Tongue (tissue), 2 donors: ENCODE results near the gene IGHMBP2. TPM values are rescaled to one million over a fixed set of nuclear protein-coding genes. Genes with fewer than 3 reads are reported as not detected.
"Not testable (repeated sequence)": the region's sequence is repeated elsewhere in the genome, so short reads cannot be mapped to it uniquely, and the experiment has no call there.

Experiments used
- DNase-seq: peaks from one replicate; pipeline ENCODE4 v3.0.0-alpha.2; 2015
- total RNA-seq: library from RNA; depleted of rRNA; stranded (reverse); fragments of >200 nt; gene quantifications from one replicate; pipeline ENCODE4 v1.2.3, GENCODE V29; 2014

Gene IGHMBP2
- 20.1 TPM for total RNA-seq

DNA sequence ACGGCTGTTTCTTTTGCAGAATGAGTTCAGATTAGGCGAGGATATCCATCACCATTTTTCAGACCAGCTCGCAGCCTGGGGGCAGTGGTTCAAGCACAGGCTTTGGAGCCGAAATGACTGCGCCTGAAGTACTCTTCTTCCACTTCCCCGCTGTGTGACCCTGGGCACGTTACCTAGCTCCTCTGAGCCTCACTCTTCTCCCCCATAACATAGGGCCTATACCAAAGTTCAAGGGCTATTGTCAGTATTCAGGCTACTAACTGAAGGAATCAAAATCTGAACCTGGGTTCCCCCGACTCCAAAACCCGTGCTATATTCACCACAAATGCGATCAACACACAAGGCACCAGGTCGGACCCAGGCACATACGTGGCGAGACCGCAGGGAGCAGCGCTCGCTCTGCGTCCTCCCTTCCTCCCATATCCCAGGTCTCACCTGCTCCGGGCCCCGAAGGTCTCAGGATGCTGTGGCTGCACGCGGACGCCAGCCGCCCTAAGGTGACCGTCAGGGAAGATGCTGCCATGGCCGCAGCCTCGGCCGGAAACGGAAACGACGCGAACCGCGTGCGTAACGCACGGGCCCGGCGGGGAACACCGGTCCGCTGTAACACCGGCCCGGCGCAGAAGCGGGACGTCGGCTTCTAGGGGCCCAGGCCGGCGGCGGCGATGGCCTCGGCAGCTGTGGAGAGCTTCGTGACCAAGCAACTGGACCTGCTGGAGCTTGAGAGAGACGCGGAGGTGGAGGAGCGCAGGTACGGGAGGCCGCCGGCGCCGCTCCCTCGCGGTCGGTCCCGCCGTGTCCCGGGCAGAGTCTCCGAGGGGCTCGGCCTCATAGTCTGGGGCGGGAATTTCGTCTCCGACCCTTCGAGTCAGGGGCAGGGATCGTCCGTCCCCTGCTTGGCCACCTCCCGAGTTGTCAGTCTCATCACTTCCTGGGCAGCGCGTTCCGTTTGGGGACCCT lies at the start of gene IGHMBP2, which contains the start of gene MRPL21:
Gene IGHMBP2, plus strand, starts transcription at position 604 of the 960 bp plus-strand sequence. Its CDS starts 62 bp downstream, at position 666.
Gene MRPL21, minus strand, starts transcription at position 545 of the 960 bp plus-strand sequence. Its CDS starts 22 bp downstream, at position 523.
- DNase-seq: peak; percentile 92

DNA sequence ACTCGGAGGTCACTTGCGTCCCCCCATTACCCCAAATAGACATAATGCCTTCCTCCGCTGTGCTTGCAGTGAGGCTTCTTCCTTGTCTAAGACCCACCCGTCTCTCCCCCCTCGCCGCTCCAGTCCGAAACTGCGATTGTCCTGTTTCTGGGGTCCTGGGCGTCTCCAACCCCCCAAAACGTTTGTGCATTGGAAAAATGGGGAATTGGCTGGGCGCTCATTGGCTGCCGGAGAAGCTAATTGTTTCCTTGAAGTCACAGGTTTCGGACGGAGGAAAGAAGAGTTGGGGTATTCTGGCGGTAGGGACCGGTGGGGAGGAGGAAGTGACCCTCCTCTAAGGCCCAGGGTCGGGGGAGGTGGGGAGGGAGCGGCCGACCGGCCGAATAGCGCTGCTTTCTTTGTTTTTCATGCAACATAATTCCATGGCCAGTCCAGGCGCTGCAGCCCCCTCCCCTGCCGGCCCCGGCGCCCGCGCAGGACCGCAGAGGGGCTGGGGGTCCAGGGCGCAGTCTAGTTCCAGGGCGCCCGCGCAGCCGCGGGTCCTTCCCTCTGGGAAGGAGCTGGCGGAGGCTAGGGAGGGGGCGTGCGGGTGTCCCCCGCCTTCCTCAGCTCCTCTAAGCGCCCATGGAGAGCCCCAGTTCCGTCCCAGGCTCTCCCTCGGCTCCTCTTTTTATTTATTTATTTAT lies 49.3 kb upstream of the IGHMBP2 start:
- DNase-seq: no peak

DNA sequence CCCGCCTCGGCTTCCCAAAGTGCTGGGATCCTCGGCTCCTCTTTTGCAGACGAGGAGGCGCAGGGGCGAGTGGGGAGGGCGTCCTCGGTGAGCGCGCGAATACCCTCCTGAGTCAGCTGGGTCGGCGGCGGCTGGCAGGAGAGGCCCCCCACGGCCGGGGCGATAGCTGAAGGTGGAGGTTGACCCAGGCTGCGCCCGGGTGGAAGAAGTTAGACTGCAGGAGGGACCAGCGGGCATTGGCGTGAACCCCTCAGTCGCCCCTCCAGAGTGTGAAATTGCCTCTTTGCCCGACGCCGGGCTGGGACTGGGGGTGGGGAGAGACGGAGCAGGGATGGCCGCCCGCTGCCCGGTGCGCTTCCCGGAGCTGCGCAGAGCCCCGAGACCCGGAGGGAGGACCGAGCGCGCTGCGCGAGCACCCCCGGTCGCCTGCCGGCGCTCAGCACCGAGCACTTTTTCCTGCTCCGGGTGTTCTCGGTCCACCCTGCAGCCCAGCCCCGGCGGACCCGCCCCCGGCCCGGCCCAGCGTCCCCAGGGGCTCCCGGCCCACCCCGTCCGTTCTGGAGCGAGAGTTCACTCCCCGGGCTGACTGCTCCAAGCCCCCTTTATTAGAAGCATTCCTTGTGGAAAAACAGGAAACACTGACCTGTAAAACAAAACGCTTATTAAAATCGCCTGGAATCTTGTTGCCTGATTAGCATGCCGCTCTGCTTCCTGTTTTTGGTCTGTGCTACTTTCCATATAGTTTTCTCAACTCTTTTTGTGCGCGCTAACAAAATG lies 48.3 kb upstream of the IGHMBP2 start:
- DNase-seq: peak; percentile 42

DNA sequence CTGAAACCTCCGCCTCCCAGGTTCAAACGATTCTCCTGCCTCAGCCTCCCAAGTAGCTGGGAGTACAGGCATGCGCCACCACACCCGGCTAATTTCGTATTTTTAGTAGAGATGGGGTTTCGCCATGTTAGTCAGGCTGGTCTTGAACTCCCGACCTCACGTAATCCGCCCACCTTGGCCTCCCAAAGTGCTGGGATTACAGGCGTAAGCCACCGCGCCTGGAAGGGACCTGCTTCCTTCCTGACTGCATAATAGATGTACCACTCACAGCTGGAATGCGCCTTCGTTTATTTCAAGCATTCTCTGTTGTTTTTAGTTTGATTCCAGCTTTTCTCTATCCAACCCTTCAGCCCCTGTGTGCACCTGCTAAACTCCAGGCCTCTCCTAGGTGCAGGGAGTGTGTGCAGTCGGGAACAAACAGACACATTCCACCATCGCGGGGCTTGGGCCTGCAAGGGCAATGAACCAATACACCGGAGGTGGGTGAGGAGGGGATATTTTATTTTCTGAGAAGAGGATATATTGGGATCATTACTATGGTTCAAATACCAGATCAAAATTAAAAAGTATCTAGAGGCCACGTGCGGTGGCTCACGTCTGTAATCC lies 47.2 kb upstream of the IGHMBP2 start:
- not testable (repeated sequence) for DNase-seq

DNA sequence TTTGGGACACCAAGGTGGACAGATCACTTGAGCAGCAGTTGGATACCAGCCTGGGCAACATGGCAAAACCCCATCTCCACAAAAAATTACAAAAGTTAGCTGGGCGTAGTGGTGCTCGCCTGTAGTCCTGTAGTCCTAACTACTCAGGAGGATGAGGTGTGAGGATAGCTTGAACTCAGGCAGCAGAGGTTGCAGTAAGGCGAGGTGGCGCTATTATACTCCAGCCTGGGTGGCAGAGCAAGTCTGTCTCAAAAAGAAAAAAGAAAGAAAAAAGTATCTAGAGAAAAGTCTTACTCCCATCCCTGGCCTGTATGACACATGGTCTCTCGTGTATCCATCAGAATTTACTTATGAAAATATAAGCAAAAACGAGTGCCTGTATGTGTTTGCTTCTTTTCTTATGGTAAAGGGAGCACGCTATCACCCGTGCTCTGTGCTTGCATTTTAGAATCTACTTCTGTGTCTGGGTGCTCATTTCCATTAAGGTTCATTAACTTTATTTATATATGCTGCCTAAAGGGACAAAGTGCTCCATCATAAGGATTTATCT lies 46.6 kb upstream of the IGHMBP2 start:
- DNase-seq: no peak

DNA sequence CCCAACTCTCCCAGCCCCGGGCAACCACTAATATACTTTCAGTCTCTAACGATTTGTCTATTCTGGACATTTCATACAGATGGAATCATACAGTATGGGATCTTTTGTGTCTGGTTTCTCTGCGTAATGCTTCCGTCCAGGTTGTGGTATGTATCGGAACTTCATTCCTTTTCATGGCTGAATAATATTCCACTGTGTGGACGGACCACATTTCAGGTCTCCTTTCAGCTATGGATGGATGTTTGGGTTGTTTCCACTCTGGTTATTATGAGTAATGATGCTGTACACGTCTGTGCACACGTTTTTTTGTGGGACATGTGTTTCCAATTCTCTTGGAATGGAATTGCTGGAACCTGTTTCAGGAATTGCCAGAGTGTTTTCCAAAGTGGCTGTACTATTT lies 44.6 kb upstream of the IGHMBP2 start:
- DNase-seq: no peak

DNA sequence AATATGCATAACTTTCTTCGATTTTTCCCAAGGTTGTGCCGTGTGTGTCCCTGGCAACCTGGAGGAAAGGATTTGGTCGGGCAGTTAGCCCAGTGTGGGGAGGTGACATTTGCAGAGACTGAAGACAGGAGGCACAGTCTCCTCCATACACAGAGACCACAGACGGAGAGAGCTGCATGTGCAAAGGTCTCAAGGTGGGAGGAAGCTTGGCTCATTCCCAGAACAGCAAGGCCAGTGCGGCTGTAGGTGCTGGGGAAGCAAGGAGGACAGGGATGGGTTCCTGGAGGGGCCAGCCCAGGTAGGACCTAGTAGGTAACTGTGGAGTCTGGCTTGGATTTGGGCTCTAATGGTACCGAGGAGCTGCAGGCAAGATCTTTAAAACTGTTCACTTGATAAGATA lies 41.3 kb upstream of the IGHMBP2 start:
- DNase-seq: no peak

DNA sequence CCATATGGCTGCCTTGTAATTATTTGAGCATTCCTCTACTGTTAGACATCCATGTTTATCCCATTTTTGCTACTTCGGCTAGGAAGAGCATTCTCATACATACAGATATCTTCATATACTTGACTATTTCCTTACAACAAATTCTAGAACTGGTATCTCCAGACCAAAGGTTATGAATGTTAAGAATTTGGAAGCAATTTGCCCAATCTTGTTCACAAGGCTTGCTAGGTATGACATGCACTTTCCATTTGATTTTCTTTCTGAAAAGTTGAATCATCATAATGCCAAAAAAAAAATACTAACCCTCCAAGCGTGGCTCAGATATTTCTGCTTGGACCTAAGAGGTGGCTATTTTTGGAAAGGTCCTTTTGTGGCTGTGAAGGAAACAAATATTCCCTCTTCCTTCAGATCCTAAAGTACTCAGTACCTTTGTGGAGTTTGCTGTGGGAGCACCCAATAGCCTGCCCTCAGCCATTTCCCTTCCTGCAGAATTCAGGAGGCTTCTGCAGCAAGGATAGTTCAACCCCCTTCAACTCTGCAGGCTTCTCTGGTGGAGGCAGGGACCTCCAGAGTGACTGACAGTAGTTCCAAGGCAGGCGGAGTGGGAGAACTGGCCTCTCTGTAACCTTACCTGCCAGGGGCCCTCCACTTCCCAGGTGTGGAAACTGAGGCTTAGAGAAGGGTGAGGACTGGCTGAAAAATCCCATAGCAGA lies 40.0 kb upstream of the IGHMBP2 start:
- DNase-seq: no peak

DNA sequence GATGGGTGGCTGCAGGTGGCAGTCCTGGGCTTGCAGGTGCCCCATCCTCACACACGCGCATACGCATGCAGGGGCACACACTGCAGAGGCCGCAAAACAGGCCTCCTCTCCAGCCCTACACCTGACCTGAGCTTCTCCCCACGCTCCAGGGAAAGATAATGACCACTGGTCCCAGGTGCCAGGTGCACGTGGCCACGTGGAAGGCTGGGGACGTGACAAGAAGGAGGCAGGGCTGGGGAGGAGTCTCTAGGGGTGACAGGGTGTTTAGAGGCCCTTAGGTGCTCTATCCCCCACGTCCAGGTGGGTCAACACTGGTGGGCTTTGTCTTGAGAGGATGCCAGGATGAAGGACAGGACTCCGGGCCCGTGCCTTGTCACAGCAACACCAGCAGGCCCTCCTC lies 38.5 kb upstream of the IGHMBP2 start:
- DNase-seq: no peak

DNA sequence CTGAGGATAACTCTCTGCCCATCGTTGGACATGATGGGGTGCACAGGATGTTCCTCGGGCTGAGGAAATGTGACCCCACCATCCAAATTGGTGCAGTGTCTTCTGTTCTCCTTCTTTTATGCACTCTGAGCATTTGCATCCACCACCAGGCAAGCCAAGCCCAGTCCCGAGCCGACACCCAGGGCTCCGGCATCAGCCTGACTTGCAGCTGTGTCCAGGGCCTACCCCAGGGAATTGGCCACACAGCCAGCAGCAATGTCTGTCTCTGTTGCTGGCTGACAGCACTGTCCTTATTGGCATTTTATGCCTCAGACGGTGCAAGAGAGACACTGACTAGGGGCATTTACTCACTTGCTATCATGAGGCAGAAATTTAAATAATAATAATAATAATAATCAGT lies 36.6 kb upstream of the IGHMBP2 start:
- DNase-seq: no peak

DNA sequence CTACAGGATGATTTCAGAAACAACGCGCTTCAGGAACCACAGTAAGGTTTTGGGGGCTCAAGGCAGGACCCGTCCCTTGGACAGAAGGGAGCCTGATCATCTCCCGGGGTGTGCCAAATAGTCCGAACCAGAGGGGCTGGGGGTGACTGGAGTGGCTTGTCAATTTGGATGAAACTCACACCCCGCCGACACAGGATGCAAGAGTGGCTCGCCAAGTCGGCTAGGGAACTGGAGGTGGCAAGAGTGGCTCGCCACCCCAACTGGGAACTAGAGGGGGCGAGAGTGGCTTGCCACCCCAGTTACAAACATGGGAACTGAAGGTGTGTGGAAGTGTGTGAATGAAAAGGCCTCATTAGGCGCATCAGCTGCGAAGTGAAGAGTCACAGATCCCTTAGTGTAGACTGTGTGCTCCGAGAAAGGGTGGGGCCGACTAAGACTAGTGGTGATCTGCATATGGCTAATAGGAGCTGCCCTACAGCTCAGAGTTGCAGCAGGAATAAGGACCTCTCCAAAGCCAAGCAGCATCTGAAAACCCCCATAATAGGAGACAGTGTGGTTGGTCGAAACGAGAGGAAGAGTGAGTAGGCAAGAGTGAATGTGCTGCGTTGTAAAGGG lies 35.4 kb upstream of the IGHMBP2 start:
- DNase-seq: no peak

DNA sequence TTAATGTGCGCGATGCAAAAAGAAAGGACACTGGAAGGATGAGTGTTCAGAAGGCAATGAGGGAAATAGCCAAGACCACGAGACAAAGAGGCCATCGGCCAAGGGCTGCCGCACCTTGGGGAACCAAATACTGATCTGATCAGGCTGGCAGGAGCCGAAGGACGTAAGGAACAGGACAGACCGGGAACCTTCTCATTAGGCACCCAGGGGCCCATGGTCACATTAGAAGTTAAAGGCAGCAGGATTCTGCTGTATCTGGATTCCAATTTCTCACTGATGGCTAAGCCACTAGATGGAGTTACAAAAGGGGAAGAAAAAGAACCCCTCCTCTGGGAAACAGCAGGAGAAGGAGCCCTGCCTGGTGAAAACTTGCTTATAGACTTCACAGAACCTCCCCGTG lies 33.2 kb upstream of the IGHMBP2 start:
- DNase-seq: peak; percentile 18

DNA sequence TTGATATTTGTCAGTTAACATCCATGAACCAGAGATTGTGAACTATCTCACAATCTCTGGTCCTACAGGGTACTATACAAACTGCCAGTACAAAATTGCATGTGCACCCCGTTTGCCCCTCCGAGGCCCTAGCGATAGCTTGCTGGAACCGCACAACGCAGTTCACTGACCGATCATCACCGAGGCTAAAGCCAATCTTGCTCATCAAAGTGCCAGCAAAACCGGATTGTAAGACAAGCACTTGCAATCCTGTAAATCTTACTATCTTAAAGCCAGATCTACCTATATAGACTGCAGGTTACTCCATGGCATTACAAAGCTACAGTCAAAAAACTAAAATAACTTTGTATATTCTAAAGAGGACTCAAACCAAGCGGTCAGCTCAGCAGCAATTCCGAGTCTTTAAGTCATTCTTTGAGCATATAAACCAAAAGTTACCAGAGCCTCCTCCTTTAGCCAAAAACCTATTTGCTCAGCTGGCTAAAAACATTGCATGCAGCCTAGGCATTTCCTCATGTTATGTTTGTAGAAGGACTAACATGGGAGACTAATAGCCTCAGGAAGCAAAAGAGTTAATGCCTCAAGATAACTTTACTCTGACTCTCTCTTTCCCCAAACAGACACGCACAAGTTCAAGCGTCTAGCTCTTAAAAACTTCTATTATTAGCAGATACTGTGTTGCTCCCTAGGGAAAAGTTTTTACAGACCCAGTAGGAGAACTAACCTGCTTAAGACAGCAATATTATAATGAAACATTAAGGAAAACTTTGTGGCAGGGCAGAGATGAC lies 31.3 kb upstream of the IGHMBP2 start:
- peak; percentile 16 for DNase-seq

DNA sequence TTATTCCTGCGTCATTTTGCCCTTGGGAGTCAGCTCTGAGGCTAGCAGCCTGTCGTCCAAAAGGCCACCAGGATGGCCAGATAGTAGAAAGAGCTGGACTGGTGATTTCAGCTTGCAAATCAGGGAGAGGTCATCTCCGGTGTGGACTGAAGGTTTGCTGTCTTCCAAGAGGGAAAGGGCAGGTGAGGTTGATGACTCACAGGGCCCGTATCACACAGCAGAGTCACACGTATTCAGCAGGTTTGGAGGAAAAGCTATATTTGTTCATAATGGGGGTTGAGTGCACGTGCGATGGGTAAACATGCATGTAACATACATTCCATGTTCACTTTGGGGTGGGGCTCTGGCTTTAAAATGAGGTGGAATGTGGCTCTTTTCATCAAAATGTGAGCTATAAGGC lies 25.7 kb upstream of the IGHMBP2 start:
- no peak for DNase-seq

DNA sequence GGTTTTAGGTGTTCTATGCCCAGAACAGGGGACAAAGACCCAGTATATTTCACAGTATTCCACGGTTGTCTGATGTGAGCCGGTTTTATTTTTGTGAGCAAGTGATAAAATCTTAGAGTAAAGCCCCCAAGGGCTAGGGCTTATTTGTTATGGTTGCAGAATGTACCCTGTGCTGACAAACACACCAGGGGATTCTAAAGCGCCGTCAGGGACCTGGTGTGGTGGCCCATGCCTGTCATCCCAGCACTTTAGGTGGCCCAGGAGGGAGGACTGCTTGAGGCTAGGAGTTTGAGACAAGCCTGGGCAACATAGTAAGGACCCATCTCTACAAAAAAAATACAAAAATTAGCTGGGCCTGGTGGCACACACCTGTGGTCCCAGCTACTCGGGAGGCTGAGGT lies 22.8 kb upstream of the IGHMBP2 start:
- DNase-seq: no peak

DNA sequence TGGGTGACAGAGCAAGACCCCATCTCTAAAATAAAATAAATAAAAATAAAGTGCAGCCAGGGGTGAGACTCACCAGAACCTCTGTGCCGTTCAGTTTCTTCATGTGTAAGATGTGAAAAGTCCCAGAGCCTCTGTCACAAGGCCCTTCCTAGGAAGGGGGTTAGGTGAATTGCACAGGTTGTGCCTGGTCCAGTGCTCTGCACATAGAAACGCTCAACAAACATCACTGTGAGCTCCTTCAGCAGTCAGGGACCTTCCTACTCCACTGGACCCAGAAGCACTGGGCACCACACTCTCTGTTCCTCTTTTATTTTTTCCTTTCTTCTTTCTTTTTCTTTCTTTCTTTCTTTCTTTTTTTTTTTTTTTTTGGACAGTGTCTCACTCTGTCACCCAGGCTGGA lies 22.4 kb upstream of the IGHMBP2 start:
- DNase-seq: no peak

DNA sequence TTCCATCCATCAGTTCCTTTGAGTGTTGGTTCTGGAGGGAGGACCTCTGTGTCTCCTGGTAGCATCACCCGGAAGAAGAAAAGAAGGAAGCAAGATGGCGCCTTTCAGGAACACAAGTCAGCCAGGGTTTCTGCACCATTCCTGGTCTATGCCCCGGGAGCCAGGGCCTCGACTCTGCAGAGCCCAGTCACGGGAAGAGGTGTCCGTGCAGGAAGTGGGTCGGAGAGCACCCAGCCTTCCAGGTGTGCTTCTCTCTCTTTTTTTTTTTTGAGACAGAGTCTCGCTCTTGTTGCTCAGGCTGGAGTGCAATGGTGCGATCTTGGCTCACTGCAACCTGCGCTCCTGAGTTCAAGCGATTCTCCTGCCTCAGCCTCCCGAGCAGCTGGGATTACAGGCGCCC lies 21.3 kb upstream of the IGHMBP2 start:
- DNase-seq: no peak

DNA sequence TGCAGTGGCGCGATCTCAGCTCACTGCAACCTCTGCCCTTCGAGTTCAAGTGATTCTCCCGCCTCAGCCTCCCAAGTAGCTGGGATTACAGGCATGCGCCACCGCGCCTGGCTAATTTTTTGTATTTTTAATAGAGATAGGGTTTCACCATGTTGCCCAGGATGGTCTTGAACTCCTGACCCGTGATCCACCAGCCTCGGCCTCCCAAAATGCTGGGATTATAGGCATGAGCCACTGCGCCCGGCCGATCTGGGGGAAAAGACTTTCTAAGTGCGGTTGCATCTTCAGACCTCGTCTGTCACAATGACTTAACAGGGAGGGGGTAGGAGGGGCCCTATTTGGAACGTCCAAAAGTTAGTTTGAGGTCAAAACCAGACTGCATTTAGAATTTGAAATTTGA lies 18.9 kb upstream of the IGHMBP2 start:
- DNase-seq: not testable (repeated sequence)

DNA sequence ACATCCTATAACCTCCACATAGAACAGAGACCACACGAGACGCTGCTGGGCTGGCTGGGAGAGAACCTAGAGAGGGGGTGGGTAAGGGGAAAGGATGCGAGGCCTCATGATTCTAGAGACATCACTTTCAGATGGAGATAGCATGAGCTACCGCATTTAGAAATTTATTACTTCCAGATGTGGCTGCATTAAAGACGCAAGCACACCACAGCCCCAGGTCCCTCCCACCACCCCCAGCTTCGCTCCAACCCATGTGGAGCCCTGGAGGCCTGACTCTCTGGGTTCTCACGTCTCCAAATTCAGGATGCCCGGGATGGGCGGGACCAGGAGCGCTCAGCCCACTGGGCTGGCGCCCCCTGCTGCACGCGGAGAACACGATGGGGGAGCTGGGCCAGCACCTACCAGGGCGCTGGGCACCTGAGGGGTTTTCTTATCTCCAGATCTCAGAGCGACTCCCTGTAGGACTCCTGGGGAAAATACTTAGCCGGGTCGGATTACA lies 13.7 kb upstream of the IGHMBP2 start:
- DNase-seq: peak; percentile 75
